ENCODE data around the gene ARMC9. TPM values are rescaled to one million over a fixed set of nuclear protein-coding genes. Genes with fewer than 3 reads are reported as not detected.

ARMC9 gene
- total and polyA plus RNA-seq, 9 donors = 16.7 to 33.5 (median 29.3) TPM

- H3K9me3 ChIP-seq = no peaks in the 10 kb centered on the region
- no peaks in the 10 kb centered on the region for H3K36me3 ChIP-seq
- H3K27me3 ChIP-seq = no peaks in the 10 kb centered on the region
- H3K27ac ChIP-seq = no peak overlapping the region
- no peak for TF ChIP-seq EP300 (IDR thresholded peaks at IDR 0.05)
- TF ChIP-seq POLR2A (IDR thresholded peaks at IDR 0.05) = no peak
- no peak for DNase-seq
- WGBS, 3 donors = 32 to 37% (median 32%) methylated on average over 2 of the region's 2 CpGs
- H3K4me1 ChIP-seq (ENCODE audit: insufficient read depth) = no peaks in the 10 kb centered on the region
- no peak overlapping the region for H3K4me3 ChIP-seq
- intact Hi-C loops (cut with DNase I) = loop anchor here in 3 of 4 donors (5.0 to 10.0 kb wide), 2 partner anchors 122 to 124 kb away; no protein-coding TSS in a partner anchor
These were observed 92.0 kb downstream of the ARMC9 start for GRCh38 chr2:231290321-231291015.

GRCh38 chr2:231292472-231293134 lies 94.2 kb downstream of the ARMC9 start:
- no peaks in the 10 kb centered on the region for H3K27me3 ChIP-seq
- TF ChIP-seq EP300 (IDR thresholded peaks at IDR 0.05) = no peak
- no peak for TF ChIP-seq CTCF (IDR thresholded peaks at IDR 0.05)
- no peak for TF ChIP-seq POLR2A (IDR thresholded peaks at IDR 0.05)
- no peak overlapping the region for H3K4me3 ChIP-seq
- H3K27ac ChIP-seq = no peak overlapping the region
- H3K9me3 ChIP-seq = no peaks in the 10 kb centered on the region
- no peak for DNase-seq
- 68 to 77% (median 70%) methylated on average over 8 of the region's 8 CpGs for WGBS, 3 donors
- intact Hi-C loops (cut with DNase I) = loop anchor here in 3 of 4 donors (5.0 to 10.0 kb wide), 2 partner anchors 120 to 122 kb away; no protein-coding TSS in a partner anchor
- no peaks in the 10 kb centered on the region for H3K4me1 ChIP-seq (ENCODE audit: insufficient read depth)
- H3K36me3 ChIP-seq = no peaks in the 10 kb centered on the region

GRCh38 chr2:231293163-231293562 lies 94.7 kb downstream of the ARMC9 start:
- DNase-seq = peak in 1 of 5 donors; percentile 24
- WGBS, 3 donors = 46 to 80% (median 58%) methylated on average over 4 of the region's 4 CpGs
- no peak overlapping the region for H3K4me3 ChIP-seq
- no peaks in the 10 kb centered on the region for H3K9me3 ChIP-seq
- no peak overlapping the region for H3K27ac ChIP-seq
- intact Hi-C loops (cut with DNase I) = loop anchor here in 3 of 4 donors (5.0 to 10.0 kb wide), 2 partner anchors 119 to 122 kb away; no protein-coding TSS in a partner anchor
- no peaks in the 10 kb centered on the region for H3K27me3 ChIP-seq
- H3K36me3 ChIP-seq = no peaks in the 10 kb centered on the region
- no peaks in the 10 kb centered on the region for H3K4me1 ChIP-seq (ENCODE audit: insufficient read depth)
- TF ChIP-seq CTCF (IDR thresholded peaks at IDR 0.05) = no peak
- no peak for TF ChIP-seq POLR2A (IDR thresholded peaks at IDR 0.05)
- TF ChIP-seq EP300 (IDR thresholded peaks at IDR 0.05) = no peak

- no peak for DNase-seq
- 79 to 88% (median 84%) methylated on average over 7 of the region's 7 CpGs for WGBS, 3 donors
- no peak overlapping the region for H3K27ac ChIP-seq
- H3K27me3 ChIP-seq = no peaks in the 10 kb centered on the region
- TF ChIP-seq POLR2A (IDR thresholded peaks at IDR 0.05) = no peak
- TF ChIP-seq CTCF (IDR thresholded peaks at IDR 0.05) = no peak
- TF ChIP-seq EP300 (IDR thresholded peaks at IDR 0.05) = no peak
- intact Hi-C loops (cut with DNase I) = loop anchor here in 3 of 4 donors (5.0 to 10.0 kb wide), 2 partner anchors 118 to 121 kb away; no protein-coding TSS in a partner anchor
- H3K4me1 ChIP-seq (ENCODE audit: insufficient read depth) = no peaks in the 10 kb centered on the region
- H3K36me3 ChIP-seq = no peaks in the 10 kb centered on the region
- H3K4me3 ChIP-seq = no peak overlapping the region
- H3K9me3 ChIP-seq = no peaks in the 10 kb centered on the region
These were observed 95.7 kb downstream of the ARMC9 start for GRCh38 chr2:231294116-231294515.

Measured in ovary (tissue), 9 donors.